HCT116 (cell line): Measurements from ENCODE around the gene SLC44A5. TPM values are rescaled to one million over a fixed set of nuclear protein-coding genes. Genes with fewer than 3 reads are reported as not detected.

ENCODE experiments used
- ATAC-seq: fragments of 200-7000 bp; cut with Tn5 transposase; 2 replicates; pipeline ENCODE4 v1.9.1; 2020; ENCODE audit warnings: mild to moderate bottlenecking, moderate library complexity
- BruUV-seq: library from RNA; stranded (reverse); fragments of 400-500 nt; replicated peaks from 2 replicates; lab custom pipeline; 2021; lab: Mats Ljungman, UMichigan
- CTCF ChIA-PET: fragments of 300-600 bp; sonication (Branson Sonifier 250); formaldehyde crosslinking; loops from one replicate; lab custom pipeline; 2021; ENCODE audit warnings: antibody characterized with exemption; lab: Charles Lee
- POLR2A ChIA-PET: fragments of 300-600, 350-600 bp; sonication (Branson Sonifier 250); formaldehyde crosslinking; loops from one replicate; lab custom pipeline; 2021; ENCODE audit warnings: antibody characterized with exemption; lab: Charles Lee
- RAD21 ChIA-PET, 2 experiments: fragments of 300-600 bp; sonication (Branson Sonifier 250); formaldehyde crosslinking; loops; one replicate each; lab custom pipeline; 2023; ENCODE audit warnings: low total read pairs in 2 of 2; ENCODE audit not compliant: uncharacterized antibody in 2 of 2, unreplicated experiment in 2 of 2, low non-redundant PET in 1 of 2; lab: Charles Lee
- DNase-seq: peaks from one replicate; pipeline ENCODE4 v3.0.0-alpha.2; 2010; ENCODE audit warnings: low read depth, low spot score
- H2AFZ ChIP-seq: fragments of 200-600 bp; shearing (Covaris generic), sonication (generic); 2 replicates; pipeline ENCODE4 v1.6.1; 2017; ENCODE audit warnings: low read depth, mixed run types, mixed read lengths, antibody characterized with exemption, low read length; ENCODE audit not compliant: poor library complexity, severe bottlenecking
- H3K27ac ChIP-seq: 2 replicates; pipeline ENCODE4 v1.5.1; 2012; ENCODE audit warnings: low read depth, low read length
- H3K27me3 ChIP-seq: fragments of 200-600 bp; sonication (generic); 2 replicates; pipeline ENCODE4 v1.6.1; 2016; ENCODE audit warnings: mixed run types, low read length, mixed read lengths; ENCODE audit not compliant: insufficient read depth
- H3K36me3 ChIP-seq, 2 experiments: fragments of 200-500 bp in 1 of 2; fragments of 200-600 bp in 1 of 2; sonication (Bioruptor generic) in 1 of 2; sonication (generic) in 1 of 2; 2 replicates each; pipeline versions ENCODE4 v1.5.1 to v1.6.1; 2014 to 2016; ENCODE audit warnings: low read length in 2 of 2, inconsistent platforms in 1 of 2, mixed read lengths in 1 of 2, mixed run types in 1 of 2; ENCODE audit not compliant: insufficient read depth in 2 of 2, control insufficient read depth in 1 of 2
- H3K4me1 ChIP-seq, 2 experiments: fragments of 200-600 bp in 1 of 2; sonication (generic) in 1 of 2; 2 replicates each; pipeline versions ENCODE4 v1.5.1 to v1.6.1; 2012 to 2017; ENCODE audit warnings: low read length in 2 of 2, inconsistent platforms in 1 of 2, mild to moderate bottlenecking in 1 of 2, mixed read lengths in 1 of 2, mixed run types in 1 of 2, moderate library complexity in 1 of 2; ENCODE audit not compliant: insufficient read depth in 2 of 2, control insufficient read depth in 1 of 2
- H3K4me2 ChIP-seq: fragments of 200-600 bp; sonication (generic); 2 replicates; pipeline ENCODE4 v1.6.1; 2017; ENCODE audit warnings: mixed run types, low read length, mixed read lengths
- H3K4me3 ChIP-seq, 2 experiments: fragments of 200-600 bp in 1 of 2; sonication (generic) in 1 of 2; replicated peaks in 1 of 2; 2 replicates each; pipeline ENCODE4 v1.5.1; 2011 to 2016; ENCODE audit warnings: low read length in 2 of 2, control low read depth in 1 of 2, low read depth in 1 of 2, mild to moderate bottlenecking in 1 of 2, mixed read lengths in 1 of 2, mixed run types in 1 of 2
- H3K79me2 ChIP-seq: fragments of 200-600 bp; sonication (generic); 2 replicates; pipeline ENCODE4 v1.6.1; 2017; ENCODE audit warnings: mild to moderate bottlenecking, mixed run types, low read length, moderate library complexity, mixed read lengths; ENCODE audit not compliant: insufficient read depth
- H3K9ac ChIP-seq: fragments of 200-600 bp; sonication (generic); 2 replicates; pipeline ENCODE4 v1.6.1; 2016; ENCODE audit warnings: low read length, mixed read lengths
- H3K9me2 ChIP-seq: fragments of 200-600 bp; sonication (generic), shearing (Covaris generic); 2 replicates; pipeline ENCODE4 v1.6.1; 2017; ENCODE audit warnings: mixed run types, mild to moderate bottlenecking, moderate library complexity; ENCODE audit not compliant: insufficient read depth
- H3K9me3 ChIP-seq, 2 experiments: fragments of 200-500 bp in 1 of 2; fragments of 200-600 bp in 1 of 2; sonication (Bioruptor generic) in 1 of 2; sonication (generic) in 1 of 2; 2 replicates each; pipeline ENCODE4 v1.6.1; 2014 to 2017; ENCODE audit warnings: low read length in 2 of 2, mixed read lengths in 2 of 2, inconsistent platforms in 1 of 2, low read depth in 1 of 2, mild to moderate bottlenecking in 1 of 2, mixed run types in 1 of 2, moderate library complexity in 1 of 2; ENCODE audit not compliant: control insufficient read depth in 1 of 2, insufficient read depth in 1 of 2
- H4K20me1 ChIP-seq: fragments of 200-600 bp; sonication (generic), shearing (Covaris generic); 2 replicates; pipeline ENCODE4 v1.6.1; 2017; ENCODE audit warnings: mixed run types, mild to moderate bottlenecking, moderate library complexity; ENCODE audit not compliant: insufficient read depth
- CBX3 ChIP-seq: IDR thresholded peaks from 2 replicates; pipeline ENCODE4 v1.6.1; 2012; ENCODE audit warnings: low read depth
- CEBPB ChIP-seq: IDR thresholded peaks from 2 replicates; pipeline ENCODE4 v1.6.1; 2012; ENCODE audit warnings: low read depth
- EGR1 ChIP-seq: IDR thresholded peaks from 2 replicates; pipeline ENCODE4 v1.6.1; 2012; ENCODE audit warnings: low read depth
- ELF1 ChIP-seq: IDR thresholded peaks from 2 replicates; pipeline ENCODE4 v1.6.1; 2012; ENCODE audit warnings: low read depth, borderline replicate concordance
- EZH2 ChIP-seq: fragments of 200-600 bp; sonication (generic); IDR thresholded peaks from 2 replicates; pipeline ENCODE4 v1.6.1; 2017; ENCODE audit warnings: antibody characterized with exemption, mixed run types
- EZH2phosphoT487 ChIP-seq: fragments of 200-600 bp; IDR thresholded peaks from 2 replicates; pipeline ENCODE4 v1.6.1; 2018; ENCODE audit warnings: antibody characterized with exemption, borderline replicate concordance
- FOSL1 ChIP-seq: IDR thresholded peaks from 2 replicates; pipeline ENCODE4 v1.6.1; 2012; ENCODE audit warnings: low read depth
- JUND ChIP-seq: IDR thresholded peaks from 2 replicates; pipeline ENCODE4 v1.6.1; 2012
- POLR2AphosphoS5 ChIP-seq: IDR thresholded peaks from 2 replicates; pipeline ENCODE4 v1.6.1; 2011; ENCODE audit warnings: mild to moderate bottlenecking, low read depth, low read length, moderate library complexity
- RAD21 ChIP-seq: IDR thresholded peaks from 2 replicates; pipeline ENCODE4 v1.6.1; 2012; ENCODE audit warnings: low read depth, mild to moderate bottlenecking
- SIN3A ChIP-seq: IDR thresholded peaks from 2 replicates; pipeline ENCODE4 v1.6.1; 2012; ENCODE audit warnings: low read depth
- SP1 ChIP-seq: IDR thresholded peaks from 2 replicates; pipeline ENCODE4 v1.6.1; 2012; ENCODE audit warnings: low read depth
- SRF ChIP-seq: IDR thresholded peaks from 2 replicates; pipeline ENCODE4 v1.6.1; 2012; ENCODE audit warnings: low read depth
- YY1 ChIP-seq: IDR thresholded peaks from 2 replicates; pipeline ENCODE4 v1.6.1; 2011; ENCODE audit warnings: low read length, low read depth, moderate library complexity, mild to moderate bottlenecking; ENCODE audit not compliant: insufficient replicate concordance; ENCODE audit errors: extremely low read depth
- ZNF274 ChIP-seq: fragments of 200-500 bp; sonication (Bioruptor generic); IDR thresholded peaks from 2 replicates; pipeline ENCODE4 v1.6.1; 2014; ENCODE audit warnings: mild to moderate bottlenecking, low read depth, low read length, inconsistent platforms
- intact Hi-C: fragments of 100-400 bp; cut with micrococcal nuclease; formaldehyde crosslinking; loops from 2 replicates; pipeline ENCODE4 v1.10.0; 2022
- total RNA-seq: library from RNA; stranded (reverse); gene quantifications from one replicate; pipeline ENCODE4 v1.2.1, GENCODE V29; 2021; ENCODE audit not compliant: unreplicated experiment
- TF ChIP-seq, protein P1 (sequence below): IDR thresholded peaks from 2 replicates; pipeline ENCODE4 v1.6.1; 2012
- TF ChIP-seq, protein P2 (sequence below), 3 experiments: fragments of 200-600 bp in 1 of 3; sonication (generic) in 1 of 3; IDR thresholded peaks in 2 of 3; conservative IDR thresholded peaks in 1 of 3; 2 replicates each; pipeline ENCODE4 v1.5.1; 2012 to 2017; ENCODE audit warnings: low read depth in 2 of 3, low read length in 2 of 3, antibody characterized with exemption in 1 of 3, borderline replicate concordance in 1 of 3, control low read depth in 1 of 3, mild to moderate bottlenecking in 1 of 3, mixed read lengths in 1 of 3, mixed run types in 1 of 3, moderate library complexity in 1 of 3; ENCODE audit not compliant: insufficient read depth in 1 of 3

Gene SLC44A5
- total RNA-seq, 1 experiment from 2014 or later: 2.4 TPM

DNA sequence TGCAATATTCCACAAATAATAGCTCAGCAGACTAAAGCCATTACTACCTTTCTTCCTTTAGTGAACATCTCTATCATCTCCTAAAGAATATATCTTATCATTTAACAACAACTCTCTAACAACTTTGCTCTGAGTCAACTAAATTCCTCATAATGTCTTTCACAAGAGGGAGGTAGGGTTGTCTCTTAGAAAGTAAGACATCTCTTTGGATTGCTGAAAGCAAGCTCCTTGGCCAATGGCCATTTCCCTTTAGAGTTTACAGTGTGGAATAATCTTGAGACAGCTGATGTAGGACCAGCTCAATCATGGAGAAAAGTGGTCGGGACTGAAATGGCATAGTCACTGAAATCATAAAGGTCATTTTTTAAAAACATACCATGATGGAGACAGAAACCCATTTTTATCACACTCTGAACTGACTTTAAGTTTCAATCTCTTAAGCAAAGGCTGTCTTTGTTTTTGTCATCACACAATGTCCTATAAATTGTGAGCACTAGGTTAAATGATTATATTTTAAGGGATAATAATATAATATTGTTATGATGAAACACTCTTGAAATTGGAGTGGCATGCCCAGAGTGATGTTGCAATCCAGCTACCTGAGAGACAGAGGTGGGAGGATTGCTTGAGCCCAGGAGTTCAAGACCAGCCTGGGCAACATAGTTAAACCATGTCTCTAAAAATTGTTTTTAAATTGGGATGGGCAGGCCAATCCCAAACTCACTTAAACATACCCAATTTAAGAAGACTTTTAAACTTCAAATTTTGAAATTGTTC lies 91.1 kb downstream of the SLC44A5 start:
- Histone ChIP-seq H3K9me2 (no peaks in the 10 kb centered on the region), H3K9me3 (no peaks in the 10 kb centered on the region), H3K4me1 (no peaks in the 10 kb centered on the region)
- RAD21 ChIA-PET: no interaction called here
- TF ChIP-seq CEBPB (peak; percentile 41), SIN3A (no peak)
- TF ChIP-seq, all 23 proteins: peak for 1
- no peak overlapping the region for H2AFZ ChIP-seq
- ATAC-seq (no peak), DNase-seq (no peak)
- no peak overlapping the region for H3K9ac ChIP-seq
- BruUV-seq: no TSS peak
- no peak overlapping the region for H3K4me2 ChIP-seq
- POLR2A ChIA-PET: no interaction called here
- H3K36me3 ChIP-seq: no peaks in the 10 kb centered on the region
- CTCF ChIA-PET: no interaction called here
- no peaks in the 10 kb centered on the region for H3K27me3 ChIP-seq
- H3K79me2 ChIP-seq: no peaks in the 10 kb centered on the region
- no peaks in the 10 kb centered on the region for H4K20me1 ChIP-seq
- intact Hi-C loops: no loop called here
- H3K4me3 ChIP-seq: no peak overlapping the region
- H3K27ac ChIP-seq: no peak overlapping the region

DNA sequence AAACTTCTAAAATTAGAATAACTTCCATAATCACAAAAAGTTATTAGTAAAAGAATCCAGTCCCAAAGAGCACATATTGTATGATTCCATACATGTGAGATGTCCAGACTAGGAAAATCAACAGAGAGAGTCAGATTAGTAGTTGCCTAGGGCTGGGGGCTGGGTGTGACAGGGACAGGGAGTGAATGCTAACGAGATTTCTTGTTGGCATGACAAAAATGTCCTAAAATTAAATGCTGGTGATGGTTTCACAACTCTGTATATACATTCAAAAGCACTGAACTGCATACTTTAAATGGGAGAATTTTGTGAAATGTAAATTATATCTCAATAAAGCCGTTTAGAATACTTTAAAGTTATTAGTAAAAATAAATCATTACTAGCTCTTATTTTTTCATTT lies 92.2 kb downstream of the SLC44A5 start:
- H3K4me1 ChIP-seq: no peaks in the 10 kb centered on the region
- no peak for ATAC-seq
- H3K79me2 ChIP-seq: no peaks in the 10 kb centered on the region
- no peak for DNase-seq
- H3K4me3 ChIP-seq: no peak overlapping the region
- ChIA-PET POLR2A (no interaction called here), RAD21 (no interaction called here), CTCF (no interaction called here)
- no peaks in the 10 kb centered on the region for H3K27me3 ChIP-seq
- no peak overlapping the region for H3K27ac ChIP-seq
- BruUV-seq: no TSS peak
- no peak overlapping the region for H3K4me2 ChIP-seq
- H3K36me3 ChIP-seq: no peaks in the 10 kb centered on the region
- no peak overlapping the region for H3K9ac ChIP-seq
- no peaks in the 10 kb centered on the region for H3K9me3 ChIP-seq
- H3K9me2 ChIP-seq: no peaks in the 10 kb centered on the region
- H2AFZ ChIP-seq: no peak overlapping the region
- intact Hi-C loops: no loop called here
- H4K20me1 ChIP-seq: no peaks in the 10 kb centered on the region
- TF ChIP-seq JUND: no peak
- no peak for TF ChIP-seq EZH2phosphoT487
- no peak for TF ChIP-seq SIN3A
- no peak for TF ChIP-seq YY1
- TF ChIP-seq RAD21: no peak
- TF ChIP-seq CEBPB: no peak
- TF ChIP-seq, protein P1, sequence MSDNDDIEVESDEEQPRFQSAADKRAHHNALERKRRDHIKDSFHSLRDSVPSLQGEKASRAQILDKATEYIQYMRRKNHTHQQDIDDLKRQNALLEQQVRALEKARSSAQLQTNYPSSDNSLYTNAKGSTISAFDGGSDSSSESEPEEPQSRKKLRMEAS: no peak
- TF ChIP-seq FOSL1: no peak
- TF ChIP-seq ELF1: no peak
- TF ChIP-seq EZH2: no peak
- TF ChIP-seq ZNF274: no peak
- no peak for TF ChIP-seq SP1
- TF ChIP-seq, protein P2, sequence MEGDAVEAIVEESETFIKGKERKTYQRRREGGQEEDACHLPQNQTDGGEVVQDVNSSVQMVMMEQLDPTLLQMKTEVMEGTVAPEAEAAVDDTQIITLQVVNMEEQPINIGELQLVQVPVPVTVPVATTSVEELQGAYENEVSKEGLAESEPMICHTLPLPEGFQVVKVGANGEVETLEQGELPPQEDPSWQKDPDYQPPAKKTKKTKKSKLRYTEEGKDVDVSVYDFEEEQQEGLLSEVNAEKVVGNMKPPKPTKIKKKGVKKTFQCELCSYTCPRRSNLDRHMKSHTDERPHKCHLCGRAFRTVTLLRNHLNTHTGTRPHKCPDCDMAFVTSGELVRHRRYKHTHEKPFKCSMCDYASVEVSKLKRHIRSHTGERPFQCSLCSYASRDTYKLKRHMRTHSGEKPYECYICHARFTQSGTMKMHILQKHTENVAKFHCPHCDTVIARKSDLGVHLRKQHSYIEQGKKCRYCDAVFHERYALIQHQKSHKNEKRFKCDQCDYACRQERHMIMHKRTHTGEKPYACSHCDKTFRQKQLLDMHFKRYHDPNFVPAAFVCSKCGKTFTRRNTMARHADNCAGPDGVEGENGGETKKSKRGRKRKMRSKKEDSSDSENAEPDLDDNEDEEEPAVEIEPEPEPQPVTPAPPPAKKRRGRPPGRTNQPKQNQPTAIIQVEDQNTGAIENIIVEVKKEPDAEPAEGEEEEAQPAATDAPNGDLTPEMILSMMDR (IDR thresholded peaks at IDR 0.05 in 2 of 3, conservative IDR thresholded peaks at IDR 0.05 in 1 of 3; ENCODE audit: borderline replicate concordance in 1 of 3, insufficient read depth in 1 of 3, low read depth in 2 of 3, low read length in 2 of 3): no peak
- TF ChIP-seq EGR1: no peak
- TF ChIP-seq CBX3: no peak
- no peak for TF ChIP-seq SRF
- no peak for TF ChIP-seq POLR2AphosphoS5
